GM19452 (cell line): ENCODE data around the gene FZD7.

Experiments
- ATAC-seq: cut with Tn5 transposase; IDR thresholded peaks from one replicate; pipeline ENCODE4 v1.9.1; 2021; ENCODE audit not compliant: unreplicated experiment

FZD7 gene

DNA sequence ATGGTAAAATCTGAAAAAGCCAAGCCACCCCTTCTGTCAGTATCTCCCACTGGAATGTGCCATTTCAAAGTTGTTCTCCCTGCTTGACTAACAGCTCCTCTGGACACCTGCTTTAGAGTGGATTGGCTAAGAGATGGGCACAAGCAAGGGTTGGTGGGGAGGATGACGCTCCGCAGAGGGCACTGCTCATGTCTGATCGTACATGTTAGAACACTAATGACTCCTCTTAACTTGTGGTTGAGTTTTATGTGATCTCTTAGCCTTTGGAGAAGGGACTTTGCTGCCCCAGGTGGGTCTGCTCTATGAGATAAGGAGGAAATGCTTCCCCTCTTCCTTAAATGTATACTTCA lies 31.2 kb downstream of the FZD7 start:
- ATAC-seq = no peak

DNA sequence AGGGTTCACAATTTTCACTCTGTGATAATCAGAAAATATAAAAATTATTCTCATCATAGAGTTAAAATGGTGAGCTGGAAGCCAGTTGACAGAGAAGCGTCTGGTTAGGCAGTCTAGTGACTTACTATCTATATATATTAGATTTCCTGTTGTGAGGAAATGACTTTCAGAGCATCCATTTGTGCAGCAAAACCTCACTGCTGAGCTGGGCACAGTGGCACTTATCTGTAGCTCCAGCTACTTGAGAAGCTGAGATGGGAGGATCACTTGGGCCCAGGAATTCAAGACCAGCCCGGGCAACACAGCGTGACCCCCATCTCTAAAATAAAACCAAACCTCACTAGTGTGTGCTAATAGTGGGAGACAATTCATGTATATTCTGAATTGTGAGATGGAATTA lies 32.2 kb downstream of the FZD7 start:
- no peak for ATAC-seq

DNA sequence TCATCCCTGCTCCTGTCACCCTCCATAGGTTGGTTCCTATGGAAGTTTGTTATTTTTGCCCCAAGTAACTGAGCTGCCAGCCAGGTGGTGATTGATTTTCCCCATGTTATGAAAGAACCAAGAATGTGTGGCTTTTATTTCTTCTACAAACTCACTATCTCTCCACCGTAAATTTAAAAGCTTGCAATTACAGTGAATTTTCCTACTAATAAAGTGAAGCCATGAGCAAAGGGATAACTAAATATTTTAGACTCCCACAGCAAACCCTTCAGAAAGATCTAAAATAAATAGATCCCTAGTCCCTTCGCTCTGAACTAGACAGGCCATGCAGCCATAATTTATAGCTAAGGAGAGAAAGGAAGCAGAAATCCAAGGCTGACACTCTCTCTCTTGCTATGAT lies 33.2 kb downstream of the FZD7 start:
- no peak for ATAC-seq

DNA sequence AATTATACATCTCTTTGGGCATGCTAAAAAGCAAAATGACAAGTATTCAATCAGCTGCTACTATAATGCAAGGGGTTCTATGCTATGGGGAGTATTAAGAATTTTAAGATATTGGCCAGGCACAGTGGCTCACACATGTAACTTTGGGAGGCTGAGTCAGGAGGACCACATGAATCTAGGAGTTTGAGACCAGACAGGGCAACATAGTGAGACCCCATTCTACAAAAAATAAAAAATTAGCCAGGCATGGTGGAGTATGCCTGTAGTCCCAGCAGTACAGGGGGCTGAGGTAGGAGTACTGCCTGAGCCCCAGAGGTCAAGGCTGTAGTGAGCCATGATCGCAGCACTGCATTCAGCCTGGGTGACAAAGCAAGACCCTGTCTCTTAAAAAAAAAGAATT lies 33.9 kb downstream of the FZD7 start:
- no peak for ATAC-seq

DNA sequence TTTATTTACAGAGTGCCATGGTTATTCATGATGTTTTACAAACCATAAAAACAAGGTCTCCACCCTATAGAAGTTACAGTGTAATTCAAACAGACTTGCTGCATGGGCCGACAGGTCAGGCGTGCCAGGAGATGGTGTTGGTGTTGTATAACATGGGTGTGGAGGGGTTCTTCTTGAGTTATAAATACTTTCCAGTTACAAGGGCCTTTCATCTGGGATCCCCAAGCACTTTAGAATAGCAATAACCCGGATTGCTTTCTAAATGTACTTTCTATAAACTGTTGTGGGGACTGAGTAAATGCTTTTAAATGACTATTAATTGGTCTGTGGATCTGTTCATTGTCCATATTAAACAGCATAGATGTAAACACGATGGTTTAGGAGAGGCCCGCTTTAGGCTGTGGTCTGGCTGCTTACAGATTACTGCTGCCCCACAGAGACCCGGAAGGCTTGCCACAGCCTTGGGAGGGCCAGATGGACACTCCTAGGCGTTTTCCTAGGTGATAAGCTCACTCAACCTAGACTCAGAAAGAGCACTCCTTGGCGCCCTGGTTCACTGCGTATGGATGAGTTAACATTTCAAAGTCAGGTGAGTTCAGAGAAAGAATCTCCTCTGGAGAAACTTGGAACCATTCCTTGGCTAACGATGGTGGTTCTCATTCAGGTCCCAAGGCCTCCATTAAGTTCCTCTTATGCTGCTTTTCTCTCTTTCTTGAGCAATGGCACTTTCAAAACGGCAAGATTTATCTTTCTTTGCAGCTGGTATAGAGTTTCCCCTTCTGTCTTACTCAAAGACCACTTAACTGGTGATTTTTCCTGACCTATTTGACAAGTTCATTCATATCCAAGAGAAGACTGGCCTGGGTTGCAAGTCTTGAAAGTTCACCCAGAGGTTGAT lies 35.8 kb downstream of the FZD7 start:
- no peak for ATAC-seq

DNA sequence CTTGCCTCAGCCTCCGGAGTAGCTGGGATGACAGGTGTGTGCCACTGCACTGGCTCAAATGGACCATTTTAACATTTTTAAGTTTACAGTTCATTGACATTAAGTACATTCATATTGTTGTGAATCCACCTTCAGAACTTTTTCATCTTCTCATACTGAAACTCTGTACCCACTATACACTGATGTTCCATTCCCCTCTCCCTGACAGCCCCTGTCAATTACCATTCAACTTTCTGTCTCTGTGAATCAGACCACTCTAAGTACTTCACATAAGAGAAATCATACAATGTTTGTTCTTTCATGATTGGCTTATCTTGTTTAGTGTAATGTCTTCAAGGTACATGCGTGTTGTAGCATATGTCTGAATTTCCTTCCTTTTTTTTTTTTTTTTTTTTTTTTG lies 37.5 kb downstream of the FZD7 start:
- ATAC-seq = no peak

DNA sequence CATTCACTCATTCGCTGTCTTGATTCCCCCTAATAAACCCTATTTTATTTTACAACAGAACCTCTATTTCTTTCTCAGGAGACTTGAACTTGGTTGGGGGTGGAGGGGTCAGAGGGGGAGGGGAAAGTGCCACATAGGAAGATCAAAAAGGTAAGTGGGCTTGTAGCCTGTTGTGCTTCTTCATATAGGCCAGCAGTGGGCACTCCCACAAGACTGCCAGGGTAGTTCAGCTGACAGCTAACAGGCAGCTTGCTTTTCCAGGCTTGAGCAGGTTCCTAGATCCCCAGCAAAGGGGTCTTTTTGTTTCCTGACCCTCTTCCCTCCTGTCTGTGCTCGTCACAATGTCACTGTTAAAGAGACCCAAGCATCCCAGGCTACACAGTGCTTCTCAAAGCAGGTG lies 38.6 kb downstream of the FZD7 start:
- no peak for ATAC-seq

DNA sequence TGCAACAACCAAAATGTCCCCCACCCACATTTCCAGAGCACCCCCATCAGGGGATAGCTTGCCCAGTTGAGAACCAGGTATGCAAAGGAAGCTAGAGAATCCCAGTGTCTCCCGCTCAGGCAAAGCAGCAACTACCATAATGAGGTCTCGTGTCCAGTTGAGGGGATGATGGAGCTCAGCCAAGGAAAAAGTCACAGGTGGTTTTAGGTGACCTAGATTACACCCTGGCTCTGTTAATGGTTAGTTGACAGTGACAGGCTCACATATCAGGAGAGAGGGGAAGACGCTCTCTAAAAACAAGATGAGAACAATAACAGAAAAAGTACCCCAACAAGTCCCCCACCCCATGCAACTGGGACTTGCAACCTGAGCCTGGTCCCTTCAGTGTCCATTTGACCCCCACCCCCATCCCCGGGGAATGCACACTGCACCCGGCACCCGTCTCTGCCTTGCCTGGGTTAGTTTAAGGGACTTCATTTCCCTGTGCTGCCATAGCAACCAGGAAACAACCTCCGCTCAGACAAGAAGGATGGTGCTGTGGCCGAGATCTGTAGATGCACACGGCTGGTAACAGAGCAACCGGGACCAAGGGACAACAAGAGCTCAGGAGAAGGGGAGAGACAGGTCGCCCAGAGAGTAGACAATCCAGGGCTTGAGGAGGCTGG lies 39.2 kb downstream of the FZD7 start, which contains the start of gene KIAA2012:
Gene KIAA2012 (plus strand): TSS at position 519 of the 665 bp plus-strand sequence. CDS start 373 bp downstream, outside the sequence.
- no peak for ATAC-seq

DNA sequence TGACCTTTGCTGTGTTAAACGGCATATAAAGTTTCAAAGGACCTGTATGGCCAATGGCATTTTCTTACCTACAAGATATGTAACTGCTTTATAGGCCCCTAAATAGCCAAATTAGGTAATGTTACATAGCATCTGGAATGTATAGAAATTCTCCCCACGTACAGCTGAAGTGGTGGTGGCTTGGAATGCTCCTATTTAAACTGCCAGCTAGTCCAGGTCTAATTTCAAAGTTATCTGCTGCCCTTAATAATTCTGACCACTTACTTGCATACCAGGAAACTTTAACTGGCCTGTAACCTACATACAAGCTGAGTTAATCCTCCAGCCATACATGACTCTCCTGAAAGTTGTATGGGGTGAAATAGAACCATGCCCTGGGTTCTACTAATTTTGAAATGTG lies 40.7 kb downstream of the FZD7 start:
- ATAC-seq = no peak

DNA sequence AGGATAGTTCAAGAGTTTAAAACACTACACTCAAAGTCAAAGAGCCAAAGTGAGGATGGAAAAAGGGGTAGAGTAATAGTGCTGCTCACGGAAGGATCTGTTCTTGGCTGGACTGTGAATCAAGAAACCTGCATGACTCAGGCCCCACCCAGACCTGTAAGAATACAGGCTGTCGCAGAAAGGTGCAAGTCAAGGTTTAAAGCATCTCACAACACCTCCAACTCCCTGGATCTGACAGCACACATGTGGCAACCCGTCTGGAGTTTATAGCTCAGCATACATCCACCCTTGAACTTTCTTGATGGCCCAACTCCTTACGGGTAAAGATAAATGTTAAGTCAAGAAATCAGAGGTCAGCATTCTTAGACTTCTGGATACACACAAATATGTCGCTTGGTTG lies 45.7 kb downstream of the FZD7 start:
- no peak for ATAC-seq

DNA sequence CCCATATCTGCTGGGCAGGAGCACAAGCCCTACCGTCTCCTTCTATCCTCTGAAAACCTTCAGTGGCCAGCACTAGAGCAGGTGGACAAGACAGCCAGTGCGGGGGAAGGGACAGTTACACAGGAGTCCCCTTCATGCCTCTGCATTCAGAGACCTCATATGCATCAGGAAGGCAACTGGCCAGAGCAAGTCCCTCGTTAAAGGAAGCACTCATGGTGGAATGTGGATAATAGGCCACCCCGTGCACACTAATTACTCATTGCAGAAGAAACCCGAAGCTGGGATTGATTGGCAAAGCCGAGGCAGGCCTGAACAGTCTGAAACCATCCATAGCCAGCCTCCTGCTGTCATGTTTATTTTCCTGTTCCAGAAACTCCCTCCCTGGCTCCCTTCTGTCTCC lies 50.6 kb downstream of the FZD7 start:
- ATAC-seq = no peak
